GM12892 (cell line): Measurements from ENCODE around the gene SDHAF3.

Experiments
- POLR2A ChIP-seq: IDR thresholded peaks from 2 replicates; pipeline ENCODE4 v1.6.1; 2011; ENCODE audit warnings: low read depth, low read length, control low read depth
- POLR2AphosphoS5 ChIP-seq: IDR thresholded peaks from 2 replicates; pipeline ENCODE4 v1.6.1; 2011; ENCODE audit warnings: low read depth, low read length, control low read depth

DNA sequence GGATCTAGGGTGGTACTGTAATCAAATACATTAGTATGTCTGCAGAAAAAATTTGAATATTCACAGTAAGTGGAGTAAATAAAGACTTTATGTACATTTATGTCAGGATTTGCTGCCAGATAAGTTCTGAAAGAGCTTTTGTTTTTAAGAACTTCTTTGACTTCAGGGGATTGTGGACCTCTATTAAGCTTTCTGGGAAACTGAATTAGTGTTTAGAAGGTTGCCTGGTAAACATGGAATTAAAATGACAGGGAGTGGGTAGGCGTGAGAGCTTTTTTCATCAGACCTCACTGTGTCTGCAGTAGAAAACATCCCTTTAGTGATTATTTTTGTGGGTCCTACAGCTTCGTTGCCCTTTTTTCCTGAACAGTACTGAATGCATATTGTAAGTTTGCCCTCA is 15.7 kb downstream of the SDHAF3 start:
- TF ChIP-seq POLR2A (no peak), POLR2AphosphoS5 (no peak)
